IMR-90 (cell line): Measurements from ENCODE around the gene MET. TPM values are rescaled to one million over a fixed set of nuclear protein-coding genes. Genes with fewer than 3 reads are reported as not detected.

Experiments
- ATAC-seq: fragments of 200-7000 bp; cut with Tn5 transposase; 2 replicates; pipeline ENCODE4 v1.9.1; 2020; ENCODE audit warnings: low read depth, mild to moderate bottlenecking, moderate library complexity
- BruUV-seq: library from RNA; stranded (reverse); fragments of 400-500 nt; replicated peaks from 2 replicates; lab custom pipeline; 2021; lab: Mats Ljungman, UMichigan
- CTCF ChIA-PET: fragments of 300-600 bp; formaldehyde crosslinking; extraction: SDS; loops from one replicate; lab custom pipeline; 2021; ENCODE audit warnings: antibody characterized with exemption; lab: Yijun Ruan, JAX
- POLR2A ChIA-PET: fragments of 300-600 bp; sonication (Branson Sonifier 250); formaldehyde crosslinking; loops from one replicate; lab custom pipeline; 2022; ENCODE audit warnings: antibody characterized with exemption; ENCODE audit not compliant: unreplicated experiment; lab: Charles Lee
- DNase-seq: peaks from one replicate; pipeline ENCODE4 v3.0.0; 2013
- H2AFZ ChIP-seq: replicated peaks from 2 replicates; pipeline ENCODE3; 2013; ENCODE audit warnings: low read length, mild to moderate bottlenecking; ENCODE audit not compliant: poor library complexity
- H2AK5ac ChIP-seq: 2 replicates; pipeline ENCODE4 v1.6.1; 2013; ENCODE audit warnings: low read depth, low read length, inconsistent platforms
- H2AK9ac ChIP-seq: replicated peaks from 2 replicates; pipeline ENCODE3; 2013; ENCODE audit warnings: mild to moderate bottlenecking, low read depth, low read length, moderate library complexity; ENCODE audit not compliant: poor library complexity
- H2BK120ac ChIP-seq: 2 replicates; pipeline ENCODE4 v1.6.1; 2013; ENCODE audit warnings: low read depth, low read length, inconsistent platforms
- H2BK15ac ChIP-seq: 3 replicates; pipeline ENCODE4 v1.6.1; 2013; ENCODE audit warnings: low read depth, low read length, inconsistent platforms
- H2BK20ac ChIP-seq: 2 replicates; pipeline ENCODE4 v1.6.1; 2013; ENCODE audit warnings: low read depth, mild to moderate bottlenecking, inconsistent platforms, low read length, moderate library complexity
- H2BK5ac ChIP-seq: 2 replicates; pipeline ENCODE4 v1.6.1; 2013; ENCODE audit warnings: mild to moderate bottlenecking, low read depth, low read length, inconsistent platforms; ENCODE audit not compliant: poor library complexity, severe bottlenecking
- H3K14ac ChIP-seq: replicated peaks from 2 replicates; pipeline ENCODE4 v1.6.1; 2013; ENCODE audit warnings: low read depth, low read length, inconsistent platforms
- H3K18ac ChIP-seq: 2 replicates; pipeline ENCODE4 v1.6.1; 2013; ENCODE audit warnings: low read depth, low read length, control low read depth
- H3K23ac ChIP-seq: 2 replicates; pipeline ENCODE4 v1.6.1; 2013; ENCODE audit warnings: low read depth, low read length, inconsistent platforms
- H3K27ac ChIP-seq: 2 replicates; pipeline ENCODE4 v1.5.1; 2013; ENCODE audit warnings: mild to moderate bottlenecking, control low read depth, low read length; ENCODE audit not compliant: insufficient read depth
- H3K27me3 ChIP-seq: 2 replicates; pipeline ENCODE4 v1.6.1; 2013; ENCODE audit warnings: low read length; ENCODE audit not compliant: control insufficient read depth, insufficient read depth
- H3K36me3 ChIP-seq: 2 replicates; pipeline ENCODE4 v1.6.1; 2013; ENCODE audit warnings: low read length, mixed read lengths; ENCODE audit not compliant: control insufficient read depth, insufficient read depth
- H3K4ac ChIP-seq: 2 replicates; pipeline ENCODE4 v1.6.1; 2013; ENCODE audit warnings: low read depth, low read length, inconsistent platforms
- H3K4me1 ChIP-seq: 2 replicates; pipeline ENCODE4 v1.6.1; 2013; ENCODE audit warnings: low read length, mixed read lengths; ENCODE audit not compliant: control insufficient read depth, insufficient read depth
- H3K4me2 ChIP-seq: 2 replicates; pipeline ENCODE4 v1.6.1; 2013; ENCODE audit warnings: low read depth, mild to moderate bottlenecking, control low read depth, low read length, moderate library complexity
- H3K4me3 ChIP-seq: 2 replicates; pipeline ENCODE4 v1.5.1; 2013; ENCODE audit warnings: low read depth, mild to moderate bottlenecking, control low read depth, low read length, moderate library complexity; ENCODE audit not compliant: insufficient read depth
- H3K56ac ChIP-seq: 2 replicates; pipeline ENCODE4 v1.6.1; 2013; ENCODE audit warnings: low read length, inconsistent platforms; ENCODE audit not compliant: insufficient read depth; ENCODE audit errors: extremely low read depth
- H3K79me1 ChIP-seq, 2 experiments: 2 replicates each; pipeline ENCODE4 v1.6.1; 2013; ENCODE audit warnings: low read length in 2 of 2, inconsistent platforms in 1 of 2, low read depth in 1 of 2
- H3K9ac ChIP-seq: 2 replicates; pipeline ENCODE4 v1.6.1; 2013; ENCODE audit warnings: low read depth, low read length, control low read depth
- H3K9me1 ChIP-seq: 2 replicates; pipeline ENCODE4 v1.6.1; 2013; ENCODE audit warnings: low read length, inconsistent platforms; ENCODE audit not compliant: insufficient read depth
- H3K9me3 ChIP-seq: 2 replicates; pipeline ENCODE4 v1.6.1; 2013; ENCODE audit warnings: low read length; ENCODE audit not compliant: control insufficient read depth, insufficient read depth
- H4K20me1 ChIP-seq: 2 replicates; pipeline ENCODE4 v1.6.1; 2013; ENCODE audit warnings: low read length, inconsistent platforms; ENCODE audit not compliant: insufficient read depth
- H4K5ac ChIP-seq: 2 replicates; pipeline ENCODE4 v1.6.1; 2013; ENCODE audit warnings: mild to moderate bottlenecking, low read depth, low read length, control low read depth
- H4K8ac ChIP-seq, 2 experiments: 2 replicates each; pipeline ENCODE4 v1.6.1; 2013; ENCODE audit warnings: low read depth in 2 of 2, low read length in 2 of 2, control low read depth in 1 of 2, inconsistent platforms in 1 of 2
- H4K91ac ChIP-seq: 2 replicates; pipeline ENCODE4 v1.6.1; 2013; ENCODE audit warnings: low read depth, low read length, inconsistent platforms; ENCODE audit not compliant: insufficient read depth
- CEBPB ChIP-seq: IDR thresholded peaks from 2 replicates; pipeline ENCODE4 v1.6.1; 2012; ENCODE audit warnings: low read depth, low read length, improper control_type of control experiment
- ELK1 ChIP-seq: fragments of 150-350 bp; IDR thresholded peaks from 2 replicates; pipeline ENCODE4 v1.6.1; 2016; ENCODE audit warnings: low read depth, mild to moderate bottlenecking, low read length, moderate library complexity, borderline replicate concordance
- MAZ ChIP-seq: IDR thresholded peaks from 2 replicates; pipeline ENCODE4 v1.6.1; 2012; ENCODE audit warnings: low read depth, mild to moderate bottlenecking, low read length, improper control_type of control experiment, moderate library complexity, borderline replicate concordance
- SMC3 ChIP-seq: fragments of 150-350 bp; IDR thresholded peaks from 2 replicates; pipeline ENCODE4 v1.6.1; 2016; ENCODE audit warnings: low read depth, mild to moderate bottlenecking, antibody characterized with exemption, low read length, moderate library complexity
- USF2 ChIP-seq: fragments of 150-350 bp; IDR thresholded peaks from 2 replicates; pipeline ENCODE4 v1.6.1; 2017; ENCODE audit warnings: mild to moderate bottlenecking, antibody characterized with exemption, low read length, low read depth
- WGBS, 2 experiments: methylation state at CpG; one replicate each; pipeline versions ENCODE4 v1.1.5 to v1.1.7; 2013; ENCODE audit warnings: missing lambda C conversion rate in 2 of 2; ENCODE audit not compliant: insufficient read length in 1 of 2; ENCODE audit errors: extremely low coverage in 2 of 2; 5-methylcytosine and 5-hydroxymethylcytosine counted together
- dilution Hi-C: fragments of 300-500 bp; cut with HindIII; formaldehyde crosslinking; loops from one replicate; pipeline ENCODE4 v1.14.3; 2018; ENCODE audit warnings: low sequenced_read_pairs; ENCODE audit not compliant: unreplicated experiment
- in situ Hi-C: fragments of 300-500 bp; cut with MboI; formaldehyde crosslinking; loops from 3 replicates; pipeline ENCODE4 v1.14.3; 2019; ENCODE audit warnings: low sequenced_read_pairs, inconsistent platforms, mixed read lengths
- intact Hi-C: fragments of 100-400 bp; cut with micrococcal nuclease; formaldehyde crosslinking; loops from 2 replicates; pipeline ENCODE4 v1.10.0; 2022
- polyA plus RNA-seq, 3 experiments: library from polyadenylated mRNA; depleted of rRNA; stranded (reverse); fragments of >200 nt; gene quantifications; 2 replicates each; pipeline ENCODE4 v1.2.3, GENCODE V29; 2012; ENCODE audit warnings: low replicate concordance in 1 of 3
- total RNA-seq: library from RNA; depleted of rRNA; stranded (reverse); fragments of >200 nt; gene quantifications from 2 replicates; pipeline ENCODE4 v1.2.3, GENCODE V29; 2012

MET gene
- total and polyA plus RNA-seq, 2 of the 4 experiments (the other 2 are of a cell fraction): 15.0 to 84.6 TPM

- intact Hi-C loops (no loop called here), in situ Hi-C loops (no loop called here), dilution Hi-C loops (no loop called here)
- Histone ChIP-seq H3K79me1 (no peaks in the 10 kb centered on the region), H2BK20ac (peak overlapping the region; percentile 93), H3K56ac (no peak overlapping the region; the same call in 1 of the 2 replicates), H3K18ac (peak overlapping the region; percentile 88), H4K20me1 (no peaks in the 10 kb centered on the region), H2BK5ac (peak overlapping the region; percentile 88), H3K27me3 (no peaks in the 10 kb centered on the region), H4K91ac (peak overlapping the region; percentile 83), H3K27ac (peak overlapping the region; percentile 54), H3K4ac (peak overlapping the region; percentile 91), H2BK120ac (peak overlapping the region; percentile 93), H3K4me3 (no peak overlapping the region), H2AK5ac (peak overlapping the region; percentile 90), H3K36me3 (0 out of 2 replicates have a peak, but pooled peaks cover 2% of the 10 kb centered on the region), H3K9me1 (peaks cover 13% of the 10 kb centered on the region), H2BK15ac (peak overlapping the region; percentile 59; the same call in 1 of the 3 replicates), H3K23ac (peak overlapping the region; percentile 74; the same call in 1 of the 2 replicates), H3K4me1 (peaks cover 15% of the 10 kb centered on the region), H2AK9ac (no peak overlapping the region), H3K4me2 (no peak overlapping the region), H3K9me3 (no peaks in the 10 kb centered on the region), H3K9ac (no peak overlapping the region), H4K5ac (peak overlapping the region; percentile 38), H3K14ac (peak overlapping the region; percentile 57), H4K8ac (peak overlapping the region in 1 of 2 experiments; percentile 84; a peak in 2 of 4 replicates), H2AFZ (no peak overlapping the region)
- no TSS peak for BruUV-seq
- CTCF ChIA-PET: no interaction called here
- DNase-seq: no peak
- POLR2A ChIA-PET: no interaction called here
- ATAC-seq: no peak
- no CpG with 5 or more reads among the region's 2 CpGs for WGBS, 2 experiments
- TF ChIP-seq CEBPB (no peak), USF2 (no peak), ELK1 (no peak), MAZ (no peak), SMC3 (no peak)
Measured at GRCh38 chr7:116800594-116800993, 128.6 kb downstream of the MET start.
